Keratinocyte (primary cell): ENCODE data around the gene SLC10A3.

ENCODE experiments used
- CTCF ChIP-seq, 3 experiments: IDR thresholded peaks in 1 of 3; conservative IDR thresholded peaks in 1 of 3; optimal IDR thresholded peaks in 1 of 3; 2 replicates in 2 of 3; 3 replicates in 1 of 3; pipeline versions ENCODE3 to v1.5.1; 2011; ENCODE audit warnings: low read length in 3 of 3, mild to moderate bottlenecking in 3 of 3, moderate library complexity in 2 of 3, control low read depth in 1 of 3, inconsistent platforms in 1 of 3; ENCODE audit not compliant: insufficient read depth in 2 of 3; ENCODE audit errors: extremely low read depth in 1 of 3
- EZH2 ChIP-seq: IDR thresholded peaks from one replicate; pipeline ENCODE4 v1.6.1; 2012; ENCODE audit warnings: inconsistent platforms, mild to moderate bottlenecking, low read length, moderate library complexity

- no peak for TF ChIP-seq CTCF (optimal IDR thresholded peaks at IDR 0.05 in 1 of 3, IDR thresholded peaks at IDR 0.05 in 1 of 3, conservative IDR thresholded peaks at IDR 0.05 in 1 of 3; ENCODE audit: extremely low read depth in 1 of 3, insufficient read depth in 2 of 3, low read length in 3 of 3)
- TF ChIP-seq EZH2 = no peak
Measured at GRCh38 chrX:154463611-154464220, 26.7 kb downstream of the SLC10A3 start.
